ENCODE data around the gene FOS. TPM values are rescaled to one million over a fixed set of nuclear protein-coding genes. Genes with fewer than 3 reads are reported as not detected.
"Not testable (repeated sequence)": the region's sequence is repeated elsewhere in the genome, so short reads cannot be mapped to it uniquely, and the experiment has no call there.

The FOS gene
- 3.0 TPM for polyA plus RNA-seq (2013, experiment 1 of 2; ENCODE audit: insufficient read length)
- 4.9 TPM for polyA plus RNA-seq (2013, experiment 2 of 2; ENCODE audit: insufficient read length)

GRCh38 chr14:75278422-75279152 lies at the start of gene FOS:
Gene FOS (plus strand): TSS chr14:75278828. CDS start chr14:75278983, 155 bp downstream.
- DNase-seq, result peak; percentile 95

- DNase-seq, result no peak
These were observed 48.9 kb upstream of the FOS start for GRCh38 chr14:75229661-75230139.

GRCh38 chr14:75230140-75230792 lies 48.4 kb upstream of the FOS start:
- peak; percentile 44 for DNase-seq

GRCh38 chr14:75231320-75231719 lies 47.3 kb upstream of the FOS start:
- DNase-seq, result no peak

GRCh38 chr14:75232191-75232590 lies 46.4 kb upstream of the FOS start:
- DNase-seq, result no peak

GRCh38 chr14:75232597-75232996 lies 46.0 kb upstream of the FOS start:
- DNase-seq, result no peak

- peak; percentile 91 for DNase-seq
These were observed 44.2 kb upstream of the FOS start for GRCh38 chr14:75234173-75235115.

GRCh38 chr14:75235198-75235597 lies 43.4 kb upstream of the FOS start:
- not testable (repeated sequence) for DNase-seq

- no peak for DNase-seq
These were observed 42.2 kb upstream of the FOS start for GRCh38 chr14:75236467-75236866.

GRCh38 chr14:75236901-75237419 lies 41.7 kb upstream of the FOS start:
- no peak for DNase-seq

- no peak for DNase-seq
These were observed 39.7 kb upstream of the FOS start for GRCh38 chr14:75238756-75239455.

GRCh38 chr14:75240781-75241180 lies 37.8 kb upstream of the FOS start:
- DNase-seq, result no peak

GRCh38 chr14:75242546-75243273 lies 35.9 kb upstream of the FOS start:
- peak; percentile 93 for DNase-seq

- DNase-seq, result no peak
These were observed 34.5 kb upstream of the FOS start for GRCh38 chr14:75244121-75244520.

- DNase-seq, result no peak
These were observed 31.9 kb upstream of the FOS start for GRCh38 chr14:75246546-75247285.

- DNase-seq, result no peak
These were observed 31.2 kb upstream of the FOS start for GRCh38 chr14:75247286-75247922.

- no peak for DNase-seq
These were observed 30.7 kb upstream of the FOS start for GRCh38 chr14:75247939-75248338.

GRCh38 chr14:75249251-75249957 lies 29.2 kb upstream of the FOS start:
- no peak for DNase-seq

GRCh38 chr14:75249958-75250336 lies 28.7 kb upstream of the FOS start:
- DNase-seq, result no peak

Measured in fibroblast of skin of abdomen (primary cell).